Memory B cell (primary cell): ENCODE data around the gene DMD.

Source experiments
- ATAC-seq: fragments of 150-1000 bp; cut with Tn5 transposase; 2 replicates; pipeline ENCODE4 v1.10.0; 2021; ENCODE audit warnings: low read depth, mild to moderate bottlenecking, moderate library complexity
- DNase-seq, 2 donors: peaks; one replicate each; pipeline ENCODE4 v3.0.0; 2022; ENCODE audit warnings: low spot score in 2 of 2
- H3K27ac Mint-ChIP-seq: one replicate; pipeline ENCODE4 v1.8.0; 2022; ENCODE audit warnings: mild to moderate bottlenecking, moderate library complexity, mixed read lengths
- H3K27me3 Mint-ChIP-seq: one replicate; pipeline ENCODE4 v1.8.0; 2022; ENCODE audit warnings: mixed read lengths
- H3K36me3 Mint-ChIP-seq: one replicate; pipeline ENCODE4 v1.8.0; 2022; ENCODE audit warnings: mild to moderate bottlenecking, mixed read lengths
- H3K4me1 Mint-ChIP-seq: one replicate; pipeline ENCODE4 v1.8.0; 2022; ENCODE audit warnings: mixed read lengths
- H3K4me3 Mint-ChIP-seq: one replicate; pipeline ENCODE4 v1.8.0; 2022; ENCODE audit warnings: mild to moderate bottlenecking, moderate library complexity, mixed read lengths
- H3K9me3 Mint-ChIP-seq: one replicate; pipeline ENCODE4 v1.8.0; 2022; ENCODE audit warnings: mixed read lengths

The DMD gene

DNA sequence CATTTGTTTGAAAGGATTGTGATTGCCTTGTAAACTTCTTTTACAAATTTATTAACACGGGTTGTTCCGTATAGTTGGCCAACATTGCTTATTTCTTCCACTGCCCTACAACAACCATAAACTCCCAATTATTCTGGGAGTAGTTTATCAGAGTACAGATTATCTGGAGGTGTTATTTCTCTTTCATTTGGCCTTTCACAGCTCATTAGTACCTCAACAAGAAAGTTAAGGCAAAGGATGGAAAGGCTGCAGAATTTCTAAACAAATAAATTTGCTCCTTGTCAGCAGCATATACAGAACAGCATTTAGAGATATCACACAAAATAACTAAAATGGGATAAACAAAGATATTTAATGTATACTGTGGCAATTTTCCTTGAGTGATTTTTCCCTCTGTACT is 548.8 kb downstream of the DMD start:
- no peak overlapping the region for H3K27ac Mint-ChIP-seq
- no peak for DNase-seq
- no peaks in the 10 kb centered on the region for H3K36me3 Mint-ChIP-seq
- no peaks in the 10 kb centered on the region for H3K4me1 Mint-ChIP-seq
- H3K27me3 Mint-ChIP-seq = no peaks in the 10 kb centered on the region
- ATAC-seq = no peak
- H3K4me3 Mint-ChIP-seq = no peak overlapping the region
- no peaks in the 10 kb centered on the region for H3K9me3 Mint-ChIP-seq

DNA sequence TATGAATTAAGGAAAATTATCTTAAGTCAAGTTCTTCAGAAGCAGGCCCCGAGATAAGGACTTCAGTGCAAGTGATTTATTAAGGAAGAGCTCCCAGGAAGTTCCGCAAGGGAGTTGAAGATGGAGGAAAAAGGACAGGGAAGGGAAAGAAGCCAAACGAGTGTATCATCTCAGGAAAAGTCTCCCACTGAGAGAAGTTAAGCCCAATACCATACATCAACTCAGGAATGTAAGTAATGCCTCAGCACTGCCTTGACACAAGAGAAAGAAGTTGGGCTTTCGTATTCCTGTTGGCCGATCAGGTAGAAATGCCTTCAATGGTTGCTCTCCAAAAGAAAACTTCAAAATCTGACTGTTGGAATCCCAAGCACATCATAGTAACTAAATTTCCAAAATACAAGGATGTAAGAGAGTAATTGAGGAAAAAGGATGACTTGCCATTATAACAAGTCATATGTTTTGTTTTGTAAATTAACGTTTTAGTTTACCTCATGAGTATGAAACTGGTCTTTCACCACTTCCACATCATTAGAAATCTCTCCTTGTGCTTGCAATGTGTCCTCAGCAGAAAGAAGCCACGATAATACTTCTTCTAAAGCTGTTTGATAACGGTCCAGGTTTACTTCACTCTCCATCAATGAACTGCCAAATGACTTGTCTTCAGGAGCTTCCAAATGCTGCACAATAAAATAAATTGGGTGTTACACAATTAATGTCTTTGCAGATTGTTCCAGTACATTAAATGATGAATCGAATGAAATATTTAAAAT is 566.7 kb downstream of the DMD start:
- no peaks in the 10 kb centered on the region for H3K36me3 Mint-ChIP-seq
- no peaks in the 10 kb centered on the region for H3K4me1 Mint-ChIP-seq
- no peak for DNase-seq
- H3K27ac Mint-ChIP-seq = no peak overlapping the region
- H3K27me3 Mint-ChIP-seq = no peaks in the 10 kb centered on the region
- no peaks in the 10 kb centered on the region for H3K9me3 Mint-ChIP-seq
- ATAC-seq = no peak
- H3K4me3 Mint-ChIP-seq = no peak overlapping the region

DNA sequence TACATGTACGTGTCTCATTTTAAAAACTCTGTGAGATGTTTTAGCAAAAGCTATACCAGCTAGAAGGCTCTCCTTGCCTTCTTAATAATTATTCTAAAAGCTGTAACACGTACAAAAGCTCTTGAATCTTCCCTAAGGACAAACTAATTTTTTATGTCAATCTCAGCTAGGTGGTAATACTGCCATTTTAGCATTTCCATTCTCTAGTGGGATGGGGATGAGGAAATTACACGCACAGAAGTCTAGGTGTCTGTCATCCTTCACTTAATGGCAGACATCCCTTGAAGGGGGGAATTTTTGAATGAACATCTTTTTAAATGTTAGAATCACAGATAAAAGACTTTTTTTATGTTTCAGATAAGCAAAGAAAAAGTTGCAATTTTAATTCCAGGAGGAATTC is 569.1 kb downstream of the DMD start:
- ATAC-seq (no peak), DNase-seq (no peak)
- H3K27me3 Mint-ChIP-seq = no peaks in the 10 kb centered on the region
- no peaks in the 10 kb centered on the region for H3K4me1 Mint-ChIP-seq
- H3K9me3 Mint-ChIP-seq = no peaks in the 10 kb centered on the region
- no peak overlapping the region for H3K27ac Mint-ChIP-seq
- no peak overlapping the region for H3K4me3 Mint-ChIP-seq
- H3K36me3 Mint-ChIP-seq = no peaks in the 10 kb centered on the region

DNA sequence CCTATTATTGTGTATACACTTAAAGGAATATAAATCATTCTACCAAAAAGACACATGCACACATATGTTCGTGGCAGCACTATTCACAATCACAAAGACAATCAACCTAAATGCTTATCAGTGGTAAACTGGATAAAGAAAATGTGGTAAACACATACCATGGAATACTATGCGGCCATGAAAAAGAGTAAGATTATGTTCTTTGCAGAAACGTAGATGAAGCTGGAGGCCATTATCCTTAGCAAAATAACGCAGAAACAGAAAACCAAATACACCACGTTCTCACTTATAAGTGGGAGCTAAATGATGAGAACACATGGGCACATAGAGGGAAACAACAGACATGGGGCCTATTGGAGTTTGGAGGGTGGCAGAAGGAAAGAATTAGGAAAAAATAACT is 593.2 kb downstream of the DMD start:
- H3K9me3 Mint-ChIP-seq = no peaks in the 10 kb centered on the region
- H3K27me3 Mint-ChIP-seq = no peaks in the 10 kb centered on the region
- no peaks in the 10 kb centered on the region for H3K4me1 Mint-ChIP-seq
- H3K4me3 Mint-ChIP-seq = no peak overlapping the region
- no peak for ATAC-seq
- DNase-seq = no peak
- no peak overlapping the region for H3K27ac Mint-ChIP-seq
- H3K36me3 Mint-ChIP-seq = no peaks in the 10 kb centered on the region

DNA sequence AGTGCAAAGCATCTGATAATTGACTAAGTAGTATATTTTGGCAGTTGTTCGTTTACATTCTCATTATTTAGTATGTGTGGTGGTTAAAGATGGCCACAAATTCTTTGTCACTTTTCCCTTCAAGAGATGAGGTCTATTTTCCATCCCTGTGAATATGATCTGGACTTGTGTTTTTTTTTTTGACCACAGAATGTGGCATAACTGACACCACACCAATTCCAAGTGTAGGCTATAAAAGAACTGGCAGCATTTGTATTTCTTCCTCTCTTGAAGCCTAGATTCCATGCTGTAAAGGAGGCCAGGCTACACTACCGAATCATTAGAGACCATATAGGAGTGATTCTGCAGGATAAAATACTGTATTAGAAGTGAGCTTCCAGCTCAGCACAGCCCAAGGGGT is 596.6 kb downstream of the DMD start:
- Mint-ChIP-seq H3K36me3 (no peaks in the 10 kb centered on the region), H3K4me3 (no peak overlapping the region), H3K27me3 (no peaks in the 10 kb centered on the region), H3K9me3 (no peaks in the 10 kb centered on the region), H3K27ac (no peak overlapping the region), H3K4me1 (no peaks in the 10 kb centered on the region)
- no peak for DNase-seq
- ATAC-seq = no peak

DNA sequence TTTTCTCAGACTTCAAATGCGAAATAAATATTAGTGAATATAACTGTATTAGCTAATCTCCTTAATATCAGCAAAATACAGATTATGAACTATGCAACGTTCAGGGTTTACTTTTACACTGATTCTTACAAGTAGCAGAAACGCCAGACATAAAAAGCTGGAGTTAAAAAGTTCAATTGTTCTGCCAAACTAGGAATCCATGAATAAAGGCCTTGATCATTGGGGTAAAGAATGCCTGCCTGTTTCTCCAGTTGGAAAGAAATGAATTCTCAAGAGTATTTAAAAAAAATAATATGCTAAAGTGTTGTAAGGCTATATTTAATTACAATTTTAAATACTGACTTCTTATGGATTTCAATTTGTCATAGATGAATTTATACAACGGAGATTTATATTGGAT is 612.2 kb downstream of the DMD start:
- no peaks in the 10 kb centered on the region for H3K4me1 Mint-ChIP-seq
- no peaks in the 10 kb centered on the region for H3K27me3 Mint-ChIP-seq
- peaks cover 3% of the 10 kb centered on the region for H3K9me3 Mint-ChIP-seq
- ATAC-seq (no peak), DNase-seq (no peak)
- no peak overlapping the region for H3K4me3 Mint-ChIP-seq
- no peak overlapping the region for H3K27ac Mint-ChIP-seq
- H3K36me3 Mint-ChIP-seq = no peaks in the 10 kb centered on the region

DNA sequence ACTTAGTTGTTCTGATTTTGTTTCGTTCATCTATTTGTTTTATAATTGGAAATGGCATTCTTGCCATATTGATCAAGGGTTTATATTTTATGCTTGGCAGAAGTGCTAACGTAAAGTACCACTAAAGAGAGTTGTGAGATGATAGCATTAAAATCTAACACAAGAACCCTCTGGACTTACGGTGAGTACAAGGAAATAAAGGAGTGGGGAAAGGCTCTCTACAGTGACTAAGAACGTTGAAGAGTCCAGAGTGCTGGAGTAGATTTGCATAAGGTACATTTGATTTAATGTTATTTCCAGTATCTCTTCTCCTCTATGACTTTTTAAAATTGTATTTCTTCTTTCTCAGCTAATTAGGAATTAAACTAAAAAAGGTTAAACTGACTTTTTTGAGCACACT is 612.6 kb downstream of the DMD start:
- ATAC-seq (no peak), DNase-seq (no peak)
- peaks cover 3% of the 10 kb centered on the region for H3K9me3 Mint-ChIP-seq
- no peaks in the 10 kb centered on the region for H3K4me1 Mint-ChIP-seq
- no peak overlapping the region for H3K4me3 Mint-ChIP-seq
- H3K36me3 Mint-ChIP-seq = no peaks in the 10 kb centered on the region
- H3K27ac Mint-ChIP-seq = no peak overlapping the region
- H3K27me3 Mint-ChIP-seq = no peaks in the 10 kb centered on the region

DNA sequence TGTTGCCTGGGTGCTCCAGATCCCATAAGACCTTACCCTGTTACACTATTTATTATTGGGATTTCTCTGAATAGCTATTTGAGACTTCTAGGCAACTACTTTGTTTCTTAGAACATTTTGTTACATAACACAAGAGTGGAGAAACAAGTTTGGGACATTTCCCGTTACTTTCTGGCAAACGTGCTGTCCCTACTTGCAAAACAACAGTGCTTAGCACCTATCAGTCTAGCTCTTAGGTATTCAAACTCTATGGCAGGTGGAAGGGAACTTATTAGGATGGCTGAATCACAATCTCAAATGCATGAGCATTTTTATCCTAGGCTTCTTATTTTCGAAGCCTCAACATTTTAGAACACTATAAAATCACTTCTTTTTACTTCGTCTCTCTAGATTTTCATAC is 613.6 kb downstream of the DMD start:
- H3K36me3 Mint-ChIP-seq = no peaks in the 10 kb centered on the region
- H3K4me3 Mint-ChIP-seq = no peak overlapping the region
- ATAC-seq (no peak), DNase-seq (no peak)
- H3K9me3 Mint-ChIP-seq = peaks cover 3% of the 10 kb centered on the region
- no peak overlapping the region for H3K27ac Mint-ChIP-seq
- no peaks in the 10 kb centered on the region for H3K27me3 Mint-ChIP-seq
- no peaks in the 10 kb centered on the region for H3K4me1 Mint-ChIP-seq

DNA sequence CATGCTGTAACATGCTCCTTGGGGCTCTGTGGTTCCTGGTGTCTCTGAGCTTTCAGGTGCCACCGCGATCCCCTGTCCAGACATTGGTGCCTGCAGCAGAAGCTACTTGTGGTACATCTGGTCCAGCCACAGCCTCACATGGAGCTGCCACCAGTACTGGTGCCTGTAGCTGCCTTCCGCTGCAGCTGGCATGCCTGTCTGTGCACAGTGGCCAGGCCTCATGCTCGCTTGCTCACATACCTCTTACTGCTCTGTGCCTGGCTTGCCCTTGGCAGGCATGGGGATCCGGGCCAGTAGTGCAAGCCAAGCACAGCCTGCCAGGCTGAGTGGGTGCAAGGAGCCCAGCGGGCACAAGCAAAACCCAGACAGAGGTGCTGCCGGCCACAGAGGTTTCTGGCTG is 618.6 kb downstream of the DMD start:
- Mint-ChIP-seq H3K27me3 (no peaks in the 10 kb centered on the region), H3K4me3 (no peak overlapping the region), H3K27ac (no peak overlapping the region), H3K9me3 (peaks cover 3% of the 10 kb centered on the region), H3K4me1 (no peaks in the 10 kb centered on the region), H3K36me3 (no peaks in the 10 kb centered on the region)
- no peak for ATAC-seq
- no peak for DNase-seq

DNA sequence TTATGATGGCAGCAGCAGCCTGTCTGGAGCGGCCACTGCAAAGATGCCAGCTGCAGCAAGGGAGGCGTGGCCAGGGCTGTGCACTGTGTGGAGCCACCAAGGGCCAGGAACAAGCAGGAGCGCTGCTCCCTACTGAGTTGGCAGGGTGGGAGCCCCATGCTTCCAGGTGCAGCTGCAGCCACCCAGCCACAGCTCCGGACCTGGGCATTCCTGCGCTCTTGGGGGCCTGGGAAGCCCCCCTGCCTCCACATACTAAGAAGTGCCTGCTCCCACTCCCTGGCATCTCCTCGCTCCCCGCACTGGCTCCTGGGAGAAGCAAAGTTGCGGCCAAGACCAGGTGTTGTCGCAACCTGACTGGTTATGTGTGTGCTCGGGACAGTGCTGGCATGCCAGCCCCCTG is 619.8 kb downstream of the DMD start:
- no peaks in the 10 kb centered on the region for H3K4me1 Mint-ChIP-seq

DNA sequence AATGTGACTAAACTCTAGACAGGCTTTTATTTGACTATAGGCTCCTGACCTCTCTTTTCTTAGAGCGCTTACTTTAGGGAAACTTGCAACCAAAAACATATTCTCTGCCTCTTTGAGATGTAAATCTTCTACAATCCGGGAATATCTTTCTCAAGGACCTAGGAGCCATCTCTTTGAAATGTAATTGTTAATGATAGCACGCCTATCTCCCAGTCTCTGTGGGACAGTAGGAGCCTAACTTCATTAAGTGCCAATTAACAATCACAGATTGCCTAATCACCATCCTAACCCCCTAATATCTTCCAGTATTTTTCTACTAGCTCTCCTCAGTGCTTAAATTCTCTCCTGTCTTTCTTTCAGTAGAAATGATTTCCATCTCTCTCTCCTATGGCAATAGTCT is 628.6 kb downstream of the DMD start:
- Mint-ChIP-seq H3K9me3 (no peaks in the 10 kb centered on the region), H3K4me1 (no peaks in the 10 kb centered on the region)

More for the DNA sequence above, 619.8 kb downstream of the DMD start:
- no peak overlapping the region for H3K27ac Mint-ChIP-seq
- no peaks in the 10 kb centered on the region for H3K36me3 Mint-ChIP-seq
- H3K4me3 Mint-ChIP-seq = no peak overlapping the region
- H3K27me3 Mint-ChIP-seq = no peaks in the 10 kb centered on the region
- H3K9me3 Mint-ChIP-seq = peaks cover 3% of the 10 kb centered on the region
- no peak for ATAC-seq
- no peak for DNase-seq

DNA sequence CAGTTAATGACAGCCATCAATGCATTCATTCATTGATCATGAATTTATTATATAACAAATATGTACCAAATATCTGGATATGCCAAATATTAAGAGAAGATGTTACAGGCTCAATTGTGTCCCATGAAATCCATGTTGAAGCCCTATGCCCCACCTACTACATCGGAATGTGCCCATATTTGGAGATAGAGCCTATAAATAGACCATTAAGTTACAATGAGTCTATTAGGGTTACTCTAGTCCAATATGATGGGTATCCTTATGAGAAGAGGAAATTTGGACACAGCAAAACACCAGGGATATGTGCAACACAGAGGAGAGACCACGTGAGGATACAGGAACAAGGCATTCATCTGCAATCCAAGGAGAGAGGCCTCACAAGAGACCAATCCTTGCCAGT is 634.5 kb downstream of the DMD start:
- no peak for DNase-seq
- no peaks in the 10 kb centered on the region for H3K4me1 Mint-ChIP-seq
- no peak overlapping the region for H3K27ac Mint-ChIP-seq
- no peaks in the 10 kb centered on the region for H3K9me3 Mint-ChIP-seq
- H3K27me3 Mint-ChIP-seq = no peaks in the 10 kb centered on the region
- no peaks in the 10 kb centered on the region for H3K36me3 Mint-ChIP-seq
- ATAC-seq = no peak
- no peak overlapping the region for H3K4me3 Mint-ChIP-seq

More for the DNA sequence above, 628.6 kb downstream of the DMD start:
- DNase-seq (no peak), ATAC-seq (no peak)
- Mint-ChIP-seq H3K4me3 (no peak overlapping the region), H3K36me3 (no peaks in the 10 kb centered on the region), H3K27me3 (no peaks in the 10 kb centered on the region), H3K27ac (no peak overlapping the region)

DNA sequence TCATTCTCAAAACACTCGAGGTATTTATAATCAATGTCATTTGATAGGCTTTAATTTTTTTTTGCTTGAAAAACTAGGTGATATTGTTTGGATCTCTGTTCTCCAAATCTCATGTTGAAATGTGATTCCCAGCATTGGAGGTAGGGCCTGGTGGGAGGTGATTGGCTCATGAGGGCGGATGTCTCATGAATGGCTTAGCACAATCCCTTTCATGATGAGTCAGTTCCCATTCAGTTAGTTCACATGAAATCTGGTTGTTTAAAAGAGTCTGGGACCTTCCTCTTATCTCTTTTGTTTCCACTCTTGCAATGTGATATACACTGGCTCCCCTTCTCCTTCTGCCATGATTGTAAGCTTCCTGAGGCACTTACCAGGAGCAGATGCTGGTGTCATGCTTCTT is 638.7 kb downstream of the DMD start:
- Mint-ChIP-seq H3K9me3 (no peaks in the 10 kb centered on the region), H3K27ac (no peak overlapping the region), H3K4me1 (no peaks in the 10 kb centered on the region), H3K27me3 (no peaks in the 10 kb centered on the region), H3K4me3 (no peak overlapping the region), H3K36me3 (no peaks in the 10 kb centered on the region)
- ATAC-seq = no peak
- DNase-seq = no peak

DNA sequence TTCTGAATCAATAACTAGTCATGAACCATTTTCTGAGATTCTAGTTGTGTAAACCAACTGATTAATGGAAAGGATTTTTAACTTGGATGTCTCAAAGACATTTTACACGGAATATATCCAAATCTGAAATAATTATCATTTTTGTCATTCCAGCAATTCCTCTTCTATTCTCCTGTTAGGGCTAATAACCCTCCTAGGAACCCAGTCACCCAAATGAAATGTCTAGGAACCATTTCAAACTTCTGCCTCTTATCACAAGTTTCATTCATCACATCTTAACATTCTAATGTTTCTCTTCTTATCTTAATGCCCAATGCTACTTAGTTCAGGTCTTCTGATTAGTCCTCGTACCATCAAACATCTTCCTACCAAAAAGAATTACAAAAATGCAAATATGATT is 639.8 kb downstream of the DMD start:
- ATAC-seq (no peak), DNase-seq (no peak)
- Mint-ChIP-seq H3K4me3 (no peak overlapping the region), H3K4me1 (no peaks in the 10 kb centered on the region), H3K27me3 (no peaks in the 10 kb centered on the region), H3K27ac (no peak overlapping the region), H3K36me3 (no peaks in the 10 kb centered on the region), H3K9me3 (no peaks in the 10 kb centered on the region)

DNA sequence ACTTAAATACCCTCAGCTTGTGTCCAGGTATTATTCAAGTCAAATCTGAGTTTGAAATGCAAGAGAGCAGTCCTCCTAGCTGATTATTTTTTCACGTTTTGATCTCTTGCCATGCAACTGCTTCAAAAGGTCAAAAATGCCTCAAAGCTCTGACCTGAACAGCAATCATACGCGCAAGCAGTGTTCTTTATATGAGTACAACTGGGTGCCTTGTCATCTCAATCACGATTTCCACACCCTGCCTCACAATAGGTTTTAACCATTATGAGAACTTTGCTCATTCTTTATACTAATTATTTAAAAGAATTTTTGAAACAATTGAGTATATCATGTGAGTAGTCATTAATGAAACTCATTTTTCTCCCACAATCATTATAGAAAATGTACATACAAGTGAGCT is 649.1 kb downstream of the DMD start:
- no peak overlapping the region for H3K4me3 Mint-ChIP-seq
- no peaks in the 10 kb centered on the region for H3K9me3 Mint-ChIP-seq
- H3K4me1 Mint-ChIP-seq = no peaks in the 10 kb centered on the region
- no peaks in the 10 kb centered on the region for H3K36me3 Mint-ChIP-seq
- DNase-seq (no peak), ATAC-seq (no peak)
- no peak overlapping the region for H3K27ac Mint-ChIP-seq
- H3K27me3 Mint-ChIP-seq = no peaks in the 10 kb centered on the region
